ENCODE results near the gene AAGAB.

GRCh38 chr15:67303490-67304363, 49.3 kb upstream of the AAGAB start:
- TF ChIP-seq CTCF (conservative IDR thresholded peaks at IDR 0.05 in 1 of 2, IDR thresholded peaks at IDR 0.05 in 1 of 2; ENCODE audit: low read depth in 1 of 2, low read length in 2 of 2) (peak; percentile 35), EZH2 (IDR thresholded peaks at IDR 0.05; ENCODE audit: low read length, missing control alignments) (no peak)

Measured in fibroblast of lung (primary cell).